Hypothalamus (tissue), 51 donors: ENCODE data around the gene ADCK1.
"Not testable (repeated sequence)": the region's sequence is repeated elsewhere in the genome, so short reads cannot be mapped to it uniquely, and the experiment has no call there.

Source experiments
- DNase-seq, 51 donors: peaks; one replicate each; lab custom pipeline; 2025; lab: John Stamatoyannopoulos, UW

ADCK1 gene

GRCh38 chr14:77924141-77924948 lies 124.4 kb downstream of the ADCK1 start:
- no peak for DNase-seq

- no peak for DNase-seq
These were observed 127.0 kb downstream of the ADCK1 start for GRCh38 chr14:77926942-77927341.

GRCh38 chr14:77931441-77931840 lies 131.5 kb downstream of the ADCK1 start:
- no peak for DNase-seq

- no peak for DNase-seq
These were observed 136.3 kb downstream of the ADCK1 start for GRCh38 chr14:77936138-77936639.

GRCh38 chr14:77947372-77947771 lies 147.5 kb downstream of the ADCK1 start:
- no peak for DNase-seq

GRCh38 chr14:77950371-77951063 lies 150.6 kb downstream of the ADCK1 start:
- peak in 1 of 51 donors; percentile 43 for DNase-seq

- no peak for DNase-seq
These were observed 156.0 kb downstream of the ADCK1 start for GRCh38 chr14:77955816-77956484.

GRCh38 chr14:77959686-77960085 lies 159.8 kb downstream of the ADCK1 start:
- DNase-seq, result not testable (repeated sequence)

GRCh38 chr14:77961847-77962580 lies 162.1 kb downstream of the ADCK1 start:
- no peak for DNase-seq

GRCh38 chr14:77962731-77963520 lies 163.0 kb downstream of the ADCK1 start:
- DNase-seq, result no peak

GRCh38 chr14:77964586-77964985 lies 164.7 kb downstream of the ADCK1 start:
- no peak for DNase-seq

- no peak for DNase-seq
These were observed 165.1 kb downstream of the ADCK1 start for GRCh38 chr14:77965050-77965449.

GRCh38 chr14:77965919-77966435 lies 166.1 kb downstream of the ADCK1 start:
- DNase-seq, result peak in 24 of 51 donors; percentile 7 to 53 (median 20)

- DNase-seq, result no peak
These were observed 167.2 kb downstream of the ADCK1 start for GRCh38 chr14:77967110-77967509.

- DNase-seq, result no peak
These were observed 170.7 kb downstream of the ADCK1 start for GRCh38 chr14:77970646-77971045.

- no peak for DNase-seq
These were observed 173.3 kb downstream of the ADCK1 start for GRCh38 chr14:77973246-77973645.

GRCh38 chr14:77976591-77976990 lies 176.7 kb downstream of the ADCK1 start:
- DNase-seq, result no peak

GRCh38 chr14:77979171-77979570 lies 179.3 kb downstream of the ADCK1 start:
- DNase-seq, result peak in 12 of 51 donors; percentile 12 to 65 (median 44)

- peak in 21 of 51 donors; percentile 13 to 65 (median 38) for DNase-seq
These were observed 179.9 kb downstream of the ADCK1 start for GRCh38 chr14:77979666-77980351.
